NT2/D1 (cell line): Measurements from ENCODE around the gene RBMS1.

Experiments used
- DNase-seq: peaks from one replicate; pipeline ENCODE4 v3.0.0-alpha.2; 2011; ENCODE audit warnings: low read depth, low spot score
- H3K27me3 ChIP-seq: 2 replicates; pipeline ENCODE4 v1.6.0; 2011; ENCODE audit warnings: mild to moderate bottlenecking; ENCODE audit not compliant: insufficient read length, insufficient read depth
- H3K36me3 ChIP-seq: 2 replicates; pipeline ENCODE4 v1.6.1; 2011; ENCODE audit warnings: mild to moderate bottlenecking, low read length, mixed read lengths; ENCODE audit not compliant: insufficient read depth, insufficient read length
- H3K4me1 ChIP-seq: 2 replicates; pipeline ENCODE4 v1.5.1; 2011; ENCODE audit not compliant: insufficient read depth, insufficient read length
- H3K4me3 ChIP-seq: 2 replicates; pipeline ENCODE4 v1.5.1; 2011; ENCODE audit warnings: low read depth; ENCODE audit not compliant: insufficient read length
- H3K9ac ChIP-seq: 2 replicates; pipeline ENCODE4 v1.6.0; 2011; ENCODE audit warnings: low read depth; ENCODE audit not compliant: insufficient read length
- H3K9me3 ChIP-seq: 2 replicates; pipeline ENCODE4 v1.5.1; 2011; ENCODE audit warnings: mild to moderate bottlenecking, low read length; ENCODE audit not compliant: insufficient read depth
- SUZ12 ChIP-seq: IDR thresholded peaks from 2 replicates; pipeline ENCODE4 v1.6.1; 2011; ENCODE audit not compliant: insufficient read length, insufficient read depth; ENCODE audit errors: extremely low read depth
- YY1 ChIP-seq: IDR thresholded peaks from 2 replicates; pipeline ENCODE4 v1.6.1; 2011; ENCODE audit not compliant: insufficient read length, insufficient read depth
- ZNF274 ChIP-seq: IDR thresholded peaks from 2 replicates; pipeline ENCODE4 v1.6.1; 2011; ENCODE audit warnings: mild to moderate bottlenecking, low read depth, low read length

RBMS1 gene

GRCh38 chr2:160318218-160318617 is 175.4 kb downstream of the RBMS1 start:
- Histone ChIP-seq H3K36me3 (peaks cover 12% of the 10 kb centered on the region), H3K9ac (no peak overlapping the region), H3K4me1 (peaks cover 4% of the 10 kb centered on the region), H3K9me3 (no peaks in the 10 kb centered on the region), H3K4me3 (no peak overlapping the region), H3K27me3 (no peaks in the 10 kb centered on the region)
- TF ChIP-seq SUZ12: no peak
- no peak for TF ChIP-seq ZNF274
- TF ChIP-seq YY1: no peak
- no peak for DNase-seq

- TF ChIP-seq ZNF274 (no peak), SUZ12 (no peak), YY1 (no peak)
- peaks cover 4% of the 10 kb centered on the region for H3K4me1 ChIP-seq
- DNase-seq: no peak
These were observed 176.2 kb downstream of the RBMS1 start for GRCh38 chr2:160317181-160318099.

GRCh38 chr2:160315337-160315736 is 178.3 kb downstream of the RBMS1 start:
- H3K27me3 ChIP-seq: no peaks in the 10 kb centered on the region
- no peak overlapping the region for H3K9ac ChIP-seq
- no peaks in the 10 kb centered on the region for H3K4me1 ChIP-seq
- no peak for DNase-seq
- H3K9me3 ChIP-seq: no peaks in the 10 kb centered on the region
- no peak for TF ChIP-seq ZNF274
- TF ChIP-seq SUZ12: no peak
- no peak for TF ChIP-seq YY1
- peaks cover 30% of the 10 kb centered on the region for H3K36me3 ChIP-seq
- H3K4me3 ChIP-seq: no peak overlapping the region

More at GRCh38 chr2:160317181-160318099, 176.2 kb downstream of the RBMS1 start:
- peaks cover 19% of the 10 kb centered on the region for H3K36me3 ChIP-seq
- H3K9ac ChIP-seq: no peak overlapping the region
- no peaks in the 10 kb centered on the region for H3K27me3 ChIP-seq
- H3K4me3 ChIP-seq: no peak overlapping the region
- no peaks in the 10 kb centered on the region for H3K9me3 ChIP-seq

DNA sequence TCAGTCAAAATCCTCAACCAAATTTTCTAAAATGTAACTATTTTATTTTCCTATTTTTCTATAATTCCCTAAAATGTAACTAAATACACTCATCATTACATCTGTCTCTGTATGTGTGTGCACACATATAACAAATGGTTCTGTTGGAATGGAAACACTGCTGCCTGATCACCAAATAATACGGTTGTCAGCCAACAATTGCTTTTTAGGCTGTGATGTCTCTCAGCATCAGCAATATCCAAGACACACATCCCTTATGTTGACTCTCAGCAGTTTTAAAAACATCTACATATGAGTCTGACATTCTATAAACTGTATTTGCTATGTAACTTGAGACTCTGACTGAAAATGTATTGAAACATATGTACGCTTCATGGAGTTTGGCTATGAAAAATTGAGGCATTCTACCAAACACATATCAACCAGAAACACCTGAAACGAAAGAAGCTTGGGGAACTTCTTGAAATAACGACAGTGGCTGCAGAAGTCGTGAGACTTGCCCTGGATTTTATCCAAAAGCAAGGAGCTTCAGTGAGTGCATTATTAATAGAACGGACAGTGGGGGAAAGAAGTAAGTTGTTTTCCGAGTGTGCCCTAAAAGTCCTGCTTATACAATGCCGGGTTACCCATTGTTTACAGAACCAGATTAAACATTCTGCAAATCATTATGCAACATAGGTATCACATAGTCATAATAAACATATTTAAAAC is 183.3 kb downstream of the RBMS1 start:
- no peak overlapping the region for H3K4me3 ChIP-seq
- no peaks in the 10 kb centered on the region for H3K4me1 ChIP-seq
- no peak for DNase-seq
- no peaks in the 10 kb centered on the region for H3K27me3 ChIP-seq
- no peak overlapping the region for H3K9ac ChIP-seq
- peaks cover 28% of the 10 kb centered on the region for H3K36me3 ChIP-seq
- H3K9me3 ChIP-seq: no peaks in the 10 kb centered on the region
- TF ChIP-seq SUZ12 (no peak), ZNF274 (no peak), YY1 (no peak)

- TF ChIP-seq ZNF274 (no peak), YY1 (no peak), SUZ12 (no peak)
- no peak overlapping the region for H3K9ac ChIP-seq
- H3K4me1 ChIP-seq: no peaks in the 10 kb centered on the region
- H3K4me3 ChIP-seq: no peak overlapping the region
- peaks cover 28% of the 10 kb centered on the region for H3K36me3 ChIP-seq
- H3K27me3 ChIP-seq: no peaks in the 10 kb centered on the region
- H3K9me3 ChIP-seq: no peaks in the 10 kb centered on the region
- DNase-seq: peak; percentile 16
These were observed 184.0 kb downstream of the RBMS1 start for GRCh38 chr2:160309585-160309984.

DNA sequence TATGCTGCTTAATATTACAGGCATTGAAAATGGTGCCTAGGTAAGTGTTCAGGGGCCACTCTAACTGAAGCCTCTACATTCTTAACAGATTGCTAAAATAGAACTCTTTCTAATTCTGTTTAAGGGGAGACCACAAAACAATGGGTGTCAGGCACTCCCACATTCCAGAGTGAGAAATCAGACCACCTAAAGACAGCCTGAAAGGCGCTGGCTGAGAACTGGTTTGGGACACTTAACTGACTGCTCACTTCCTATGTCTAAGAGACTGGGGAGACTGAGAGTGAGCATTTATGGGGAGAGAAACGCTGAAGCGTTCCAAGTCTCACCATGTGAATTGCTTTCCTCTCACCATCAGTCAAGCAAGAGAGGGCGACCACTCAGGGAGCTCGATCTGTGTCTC is 184.7 kb downstream of the RBMS1 start:
- Histone ChIP-seq H3K27me3 (no peaks in the 10 kb centered on the region), H3K4me3 (no peak overlapping the region), H3K9me3 (no peaks in the 10 kb centered on the region), H3K36me3 (peaks cover 30% of the 10 kb centered on the region), H3K9ac (no peak overlapping the region), H3K4me1 (no peaks in the 10 kb centered on the region)
- TF ChIP-seq YY1 (no peak), ZNF274 (no peak), SUZ12 (no peak)
- peak; percentile 30 for DNase-seq

DNA sequence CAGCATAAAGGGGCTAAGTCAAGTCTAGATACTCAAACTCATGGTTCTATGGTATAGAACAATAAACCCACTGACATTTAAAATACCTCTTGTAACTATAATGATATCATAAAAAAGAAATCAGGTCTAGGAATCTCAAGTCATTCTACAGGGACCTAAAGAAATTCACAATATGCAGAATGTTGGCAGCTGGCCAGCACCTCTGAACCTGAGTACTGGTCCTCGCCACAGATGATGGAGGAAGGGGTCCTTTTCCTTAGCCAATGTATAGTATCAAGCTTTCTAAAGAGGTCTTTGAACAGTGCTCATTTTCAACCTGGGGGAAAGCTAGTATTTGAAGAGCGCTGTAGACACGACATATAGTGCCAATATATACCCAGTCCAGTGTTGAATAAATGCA is 185.1 kb downstream of the RBMS1 start:
- Histone ChIP-seq H3K27me3 (no peaks in the 10 kb centered on the region), H3K9ac (no peak overlapping the region), H3K36me3 (peaks cover 35% of the 10 kb centered on the region), H3K9me3 (no peaks in the 10 kb centered on the region), H3K4me1 (no peaks in the 10 kb centered on the region), H3K4me3 (no peak overlapping the region)
- DNase-seq: no peak
- no peak for TF ChIP-seq ZNF274
- TF ChIP-seq SUZ12: no peak
- no peak for TF ChIP-seq YY1
